Measurements from ENCODE around the gene ZNF76.
A peak's percentile ranks its signal among the peaks of the same experiment; 100 is the strongest.
"Not testable (repeated sequence)": the region's sequence is repeated elsewhere in the genome, so short reads cannot be mapped to it uniquely, and the experiment has no call there.

Gene ZNF76

DNA sequence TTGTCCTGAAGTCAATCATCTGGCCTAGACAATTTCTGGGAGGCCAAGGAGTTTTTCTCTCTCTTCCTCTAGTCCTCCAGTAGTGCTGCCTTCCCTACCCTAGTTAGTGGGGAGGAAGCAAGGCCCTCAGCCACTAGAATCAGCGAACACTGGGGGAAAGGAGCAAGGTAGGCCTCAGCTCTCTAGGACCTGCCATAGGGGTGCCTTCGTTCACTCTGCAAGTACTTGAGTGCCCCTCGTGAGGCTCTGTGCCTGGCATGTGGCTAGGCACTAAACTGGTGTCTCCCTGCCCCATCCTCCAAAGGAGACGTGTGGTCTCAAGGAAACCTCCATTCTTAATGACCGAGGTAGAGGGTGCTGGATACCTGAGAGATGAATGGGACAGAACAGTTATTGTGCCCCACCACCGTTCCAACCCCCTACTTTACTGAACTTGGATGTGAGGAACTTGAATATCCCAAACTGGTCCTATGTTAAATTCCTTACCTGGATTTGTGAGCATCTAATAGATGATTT, 39.1 kb downstream of the ZNF76 start:
- DNase-seq = no peak

GRCh38 chr6:35299674-35300073, 40.1 kb downstream of the ZNF76 start:
- peak in 6 of 51 donors; percentile 8 to 41 (median 15) for DNase-seq

DNA sequence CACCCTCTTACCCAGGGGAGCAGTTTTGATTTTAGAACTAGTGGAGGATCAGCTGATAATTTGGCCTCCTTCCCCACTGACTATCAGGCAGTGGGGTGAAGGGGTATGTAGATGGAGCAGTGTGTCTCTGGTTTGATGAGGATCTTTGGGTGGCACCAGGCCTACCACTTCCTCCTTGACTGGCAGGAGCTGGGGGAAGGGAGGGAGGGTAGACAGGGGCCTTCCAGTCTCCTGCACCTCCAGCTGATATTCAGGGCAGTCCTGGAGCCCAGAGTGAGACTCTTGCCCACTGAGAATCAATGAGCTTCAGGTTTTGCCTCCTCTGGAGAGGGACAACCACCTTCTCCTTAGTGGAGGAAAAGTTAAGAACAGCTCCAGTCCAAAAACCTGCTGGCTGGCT, 41.3 kb downstream of the ZNF76 start:
- DNase-seq = peak in 3 of 51 donors; percentile 5 to 10 (median 7)

- peak in 4 of 51 donors; percentile 5 to 15 (median 8) for DNase-seq
These were observed 43.2 kb downstream of the ZNF76 start for GRCh38 chr6:35302604-35303241.

- DNase-seq = no peak
These were observed 44.8 kb downstream of the ZNF76 start for GRCh38 chr6:35304299-35304698.

- no peak for DNase-seq
These were observed 45.6 kb downstream of the ZNF76 start for GRCh38 chr6:35305117-35305516.

DNA sequence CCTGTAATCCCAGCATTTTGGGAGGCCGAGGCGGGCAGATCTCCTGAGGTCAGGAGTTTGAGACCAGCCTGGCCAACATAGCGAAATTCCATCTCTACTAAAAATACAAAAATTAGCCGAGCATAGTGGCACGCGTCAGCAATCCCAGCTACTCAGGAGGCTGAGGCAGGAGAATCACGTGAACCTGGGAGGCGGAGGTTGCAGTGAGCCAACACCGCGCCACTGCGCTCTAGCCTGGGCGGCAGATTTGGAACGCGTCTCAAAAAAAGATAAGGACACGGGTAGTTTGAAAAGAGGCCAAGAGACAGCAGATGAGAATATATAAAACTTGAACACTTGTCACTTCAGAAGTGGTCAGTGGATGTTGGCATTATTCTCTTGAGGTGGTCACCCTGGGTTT, 47.6 kb downstream of the ZNF76 start:
- not testable (repeated sequence) for DNase-seq

DNA sequence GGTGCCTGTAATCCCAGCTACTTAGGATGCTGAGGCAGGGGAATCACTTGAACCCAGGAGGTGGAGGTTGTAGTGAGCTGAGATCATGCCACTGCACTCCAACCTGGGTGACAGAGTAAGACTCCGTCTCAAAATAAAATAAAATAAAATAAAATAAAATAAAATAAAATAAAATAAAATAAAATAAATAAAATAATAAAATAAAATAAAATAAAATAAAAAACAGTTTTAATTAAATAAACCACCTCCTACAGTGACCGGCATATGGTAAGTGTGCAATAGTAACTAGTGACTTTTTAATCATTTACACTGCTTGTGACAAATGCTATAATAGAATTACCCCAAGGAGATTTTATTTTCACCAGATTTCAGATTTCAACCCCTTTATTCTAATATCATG, 49.0 kb downstream of the ZNF76 start:
- not testable (repeated sequence) for DNase-seq

DNA sequence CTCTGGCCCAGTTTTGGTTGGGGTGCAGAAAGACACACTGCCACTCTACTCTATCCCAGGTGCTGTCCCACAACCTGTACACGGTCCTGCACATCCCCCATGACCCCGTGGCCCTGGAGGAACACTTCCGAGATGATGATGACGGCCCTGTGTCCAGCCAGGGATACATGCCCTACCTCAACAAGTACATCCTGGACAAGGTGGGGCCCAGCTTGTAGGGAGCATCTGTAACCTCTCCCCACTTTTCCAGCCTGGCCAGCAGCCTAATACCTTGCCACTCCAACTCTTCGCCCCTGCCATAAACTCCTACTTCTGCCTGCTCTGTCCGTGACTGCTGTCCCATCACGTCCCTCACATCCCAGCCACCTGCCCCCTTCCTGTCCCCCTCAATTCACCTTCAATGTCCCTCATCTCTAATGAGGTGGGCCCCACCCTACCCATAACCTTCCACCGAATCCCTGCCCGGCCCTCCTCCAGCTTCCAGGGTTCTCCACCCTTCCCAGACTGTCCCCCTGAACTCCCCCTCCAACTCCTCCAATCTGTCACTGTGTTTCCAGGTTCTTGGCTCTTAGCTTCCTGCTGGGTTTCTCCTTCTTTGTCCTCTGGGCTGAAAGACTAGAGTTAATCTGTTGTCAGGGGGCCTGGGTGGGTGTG, 50.2 kb downstream of the ZNF76 start:
- DNase-seq = no peak

DNA sequence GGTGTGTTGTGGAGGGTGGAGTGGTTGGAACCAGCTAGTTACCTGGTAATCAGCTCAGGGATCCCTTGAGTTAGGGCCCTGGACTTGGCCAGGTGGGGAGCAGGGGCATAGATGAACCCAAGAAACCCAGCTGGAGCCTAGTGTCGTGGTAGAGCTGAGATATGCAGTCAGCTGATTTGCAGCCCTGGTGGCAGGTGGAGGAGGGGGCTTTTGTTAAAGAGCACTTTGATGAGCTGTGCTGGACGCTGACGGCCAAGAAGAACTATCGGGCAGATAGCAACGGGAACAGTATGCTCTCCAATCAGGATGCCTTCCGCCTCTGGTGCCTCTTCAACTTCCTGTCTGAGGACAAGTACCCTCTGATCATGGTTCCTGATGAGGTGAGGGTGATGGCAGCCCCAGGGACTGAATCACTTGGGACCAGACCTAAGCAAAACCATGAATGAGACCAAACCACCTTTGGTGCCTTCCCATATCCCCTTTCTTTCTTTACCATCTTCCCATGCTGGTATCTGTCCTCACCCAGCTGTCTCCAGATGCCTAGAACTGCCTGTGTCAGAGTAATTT, 50.8 kb downstream of the ZNF76 start:
- no peak for DNase-seq

DNA sequence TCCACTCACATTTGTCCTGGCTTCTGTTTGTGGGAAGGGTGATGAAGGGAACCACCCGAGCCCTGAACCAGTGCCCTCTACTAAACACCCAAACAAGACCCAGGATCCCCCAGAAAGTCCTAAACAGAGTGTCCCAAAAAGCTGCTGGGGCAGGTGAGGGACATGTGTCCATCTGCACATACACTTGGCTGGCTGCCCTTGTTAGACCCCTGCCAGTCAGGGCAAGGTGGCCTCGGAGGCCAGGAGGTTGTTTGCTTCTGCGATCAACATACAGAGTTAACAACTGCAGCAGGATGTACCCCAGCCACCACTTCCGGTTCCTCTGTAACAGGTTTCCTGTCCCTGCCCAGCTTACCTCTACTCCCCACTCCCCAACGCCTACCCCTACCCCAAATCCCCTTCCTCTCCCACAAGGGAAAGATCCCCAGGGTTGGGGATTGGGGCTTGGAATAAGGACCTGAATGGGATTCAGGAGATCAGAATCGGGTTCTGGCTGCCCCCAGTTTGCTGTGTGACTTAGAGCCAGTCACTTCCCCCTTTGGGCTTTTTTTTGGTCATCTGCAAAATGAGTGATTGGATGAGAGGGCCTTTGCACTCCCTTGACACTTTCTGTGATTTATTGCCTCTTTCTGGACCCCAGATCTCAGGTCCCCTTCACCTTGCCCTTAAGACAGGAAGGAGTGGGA, 52.0 kb downstream of the ZNF76 start:
- no peak for DNase-seq

GRCh38 chr6:35312076-35312800, 52.7 kb downstream of the ZNF76 start:
- DNase-seq = no peak

GRCh38 chr6:35312807-35313206, 53.3 kb downstream of the ZNF76 start:
- DNase-seq = no peak

GRCh38 chr6:35317483-35318195, 58.1 kb downstream of the ZNF76 start:
- peak in 2 of 51 donors; percentile 13 to 16 for DNase-seq

- peak in 47 of 51 donors; percentile 17 to 88 (median 68) for DNase-seq
These were observed 58.9 kb downstream of the ZNF76 start for GRCh38 chr6:35318196-35319171.

- DNase-seq = no peak
These were observed 60.0 kb downstream of the ZNF76 start for GRCh38 chr6:35319346-35320030.

- no peak for DNase-seq
These were observed 60.5 kb downstream of the ZNF76 start for GRCh38 chr6:35320031-35320410.

- no peak for DNase-seq
These were observed 61.6 kb downstream of the ZNF76 start for GRCh38 chr6:35321091-35321490.

Measured in hypothalamus (tissue), 51 donors.